Measurements from ENCODE around the gene TMEM51.

The TMEM51 gene

GRCh38 chr1:15196807-15197530 lies 43.4 kb downstream of the TMEM51 start:
- no peak for DNase-seq (ENCODE audit: low spot score)

DNA sequence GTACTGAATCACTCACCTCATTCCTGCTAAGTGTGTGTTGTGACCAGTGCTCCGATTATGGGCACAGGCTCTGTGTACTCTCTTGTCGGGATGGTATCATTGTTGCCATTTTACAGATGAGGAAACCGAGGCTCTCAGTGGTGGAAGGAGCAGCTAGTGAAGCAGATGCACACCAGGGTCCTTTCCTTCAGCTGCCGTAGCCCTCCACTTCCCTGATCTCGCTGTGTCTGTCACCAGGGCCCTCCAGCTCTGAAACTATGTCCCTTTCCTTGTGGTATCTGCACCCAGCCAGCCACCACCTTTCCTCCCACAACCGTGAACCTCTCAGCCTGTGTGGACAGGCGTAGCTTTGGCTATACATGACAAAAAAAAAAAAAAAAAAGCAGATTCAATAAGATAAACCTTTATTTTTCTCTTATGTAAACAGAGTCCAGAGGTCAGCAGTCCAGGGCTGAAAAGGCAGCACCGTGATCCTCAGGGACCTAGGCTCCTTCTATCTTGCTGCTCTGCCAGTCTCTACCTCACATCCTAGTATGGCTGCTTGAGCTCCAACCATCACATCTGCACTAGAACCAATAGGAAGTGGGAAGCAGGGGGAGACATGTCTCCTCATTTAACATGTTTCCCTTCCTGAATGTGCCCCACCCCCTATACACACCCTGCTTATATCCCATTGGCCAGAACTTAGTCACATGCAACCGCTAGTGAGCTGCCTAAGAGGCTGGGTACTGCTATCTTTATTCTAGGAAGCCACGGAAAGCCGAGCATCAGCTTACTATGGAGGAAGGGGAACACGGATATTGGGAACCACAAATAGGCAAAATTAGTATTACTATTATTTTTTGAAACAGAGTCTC lies 44.3 kb downstream of the TMEM51 start:
- no peak for DNase-seq (ENCODE audit: low spot score)

GRCh38 chr1:15198684-15199083 lies 45.1 kb downstream of the TMEM51 start:
- no peak for DNase-seq (ENCODE audit: low spot score)

DNA sequence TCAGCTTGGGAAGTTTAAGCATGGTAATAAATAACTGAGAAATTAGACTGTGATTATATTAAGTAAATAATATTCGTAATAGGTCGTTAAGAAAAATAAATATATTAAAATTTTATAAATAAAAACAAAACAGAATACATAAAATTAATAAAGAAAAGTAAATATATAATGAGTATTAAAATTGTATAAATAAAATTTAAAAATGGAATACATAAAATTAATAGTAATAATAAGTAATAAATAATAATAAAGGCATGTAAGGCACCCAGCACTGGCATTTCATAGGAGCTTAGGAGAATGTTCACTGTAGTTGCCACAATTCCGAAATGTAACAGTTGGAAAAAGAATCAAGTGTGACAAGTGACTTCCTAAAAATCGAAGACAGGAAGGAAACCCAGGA lies 47.7 kb downstream of the TMEM51 start:
- DNase-seq (ENCODE audit: low spot score) = no peak

DNA sequence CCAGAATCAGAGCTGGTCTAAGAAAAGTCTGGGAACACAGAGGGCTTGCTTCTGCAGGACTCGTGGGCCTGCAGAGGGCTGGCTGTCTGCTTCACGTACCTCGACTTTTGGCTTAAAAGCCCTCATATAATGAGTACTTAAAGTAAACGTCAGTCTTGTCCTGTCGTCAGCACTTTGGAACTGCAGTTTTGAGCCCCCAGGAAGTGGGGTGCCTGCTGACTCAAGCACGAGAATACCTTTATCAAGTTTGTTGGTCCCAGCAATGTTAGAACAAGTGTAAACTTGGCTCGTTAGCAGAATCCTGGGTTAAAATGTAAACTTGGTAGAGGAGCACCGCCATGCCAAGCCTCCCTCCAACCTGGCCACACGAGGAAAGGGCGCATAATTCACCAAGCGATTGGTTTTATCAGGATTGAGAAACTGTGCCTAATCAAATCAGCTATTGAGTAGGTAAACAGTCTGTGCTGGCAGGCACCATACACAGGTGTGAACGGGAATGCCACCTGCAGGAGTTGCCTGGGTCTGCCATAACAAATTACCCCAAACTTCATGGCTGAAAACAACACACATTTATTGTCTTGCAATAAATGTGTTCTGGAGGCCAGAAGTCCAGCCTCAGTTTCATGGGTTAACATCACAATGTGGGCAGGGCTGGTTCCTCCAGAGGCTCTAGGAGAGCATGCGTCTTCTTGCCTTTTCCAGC lies 48.5 kb downstream of the TMEM51 start:
- DNase-seq (ENCODE audit: low spot score) = no peak

DNA sequence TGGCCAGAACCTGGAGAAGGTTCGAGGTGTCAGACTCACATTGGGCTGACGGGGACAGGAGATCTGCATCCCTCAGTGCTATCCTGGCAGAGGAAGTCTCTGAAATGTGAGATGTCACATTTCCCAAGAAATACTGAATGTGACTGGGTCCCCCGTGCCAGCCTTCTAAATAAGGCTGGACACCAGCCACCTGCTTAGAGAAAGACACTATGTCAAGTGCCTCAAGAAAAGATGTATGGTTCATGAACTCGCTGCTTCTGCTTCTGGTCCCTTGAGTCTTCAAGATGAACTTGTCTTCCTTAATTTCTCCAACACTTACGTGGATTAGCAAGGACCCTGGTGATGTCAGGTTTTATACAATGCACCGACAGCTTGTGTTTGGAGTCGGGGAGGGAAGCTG lies 51.4 kb downstream of the TMEM51 start:
- DNase-seq (ENCODE audit: low spot score) = no peak

DNA sequence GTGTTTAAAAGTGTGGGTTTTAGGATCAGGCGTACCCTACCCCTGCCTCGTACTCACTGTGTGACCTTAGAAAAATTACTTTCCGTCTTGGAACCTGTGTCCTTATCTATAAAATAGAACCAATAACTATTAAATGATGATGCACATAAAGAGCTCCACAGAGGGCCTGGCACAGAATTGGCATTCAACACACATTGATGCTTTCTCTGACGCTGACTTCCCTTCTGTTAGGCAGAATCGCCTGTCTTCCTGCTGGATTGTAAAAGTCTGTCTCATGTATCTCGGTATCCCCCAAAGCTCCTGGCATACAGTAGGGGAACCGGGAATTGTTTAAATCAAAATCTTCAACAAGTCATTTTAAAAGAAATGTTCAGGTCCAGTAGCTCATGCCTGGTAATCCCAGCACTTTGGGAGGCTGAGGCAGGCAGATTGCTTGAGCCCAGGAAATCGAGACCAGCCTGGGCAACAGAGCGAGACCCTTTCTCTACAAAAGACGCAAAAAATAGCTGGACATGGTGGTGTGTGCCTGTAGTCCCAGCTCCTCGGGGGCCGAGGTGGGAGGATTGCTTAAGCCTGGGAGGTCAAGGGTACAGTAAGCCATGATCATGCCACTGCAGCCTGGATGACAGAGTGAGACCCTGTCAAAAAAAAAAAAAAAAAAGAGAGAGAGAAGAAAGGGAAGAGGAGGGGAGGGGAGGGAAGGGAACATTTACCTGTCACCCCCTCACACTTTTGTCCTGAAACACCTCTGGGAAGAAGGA lies 52.2 kb downstream of the TMEM51 start:
- no peak for DNase-seq (ENCODE audit: low spot score)

DNA sequence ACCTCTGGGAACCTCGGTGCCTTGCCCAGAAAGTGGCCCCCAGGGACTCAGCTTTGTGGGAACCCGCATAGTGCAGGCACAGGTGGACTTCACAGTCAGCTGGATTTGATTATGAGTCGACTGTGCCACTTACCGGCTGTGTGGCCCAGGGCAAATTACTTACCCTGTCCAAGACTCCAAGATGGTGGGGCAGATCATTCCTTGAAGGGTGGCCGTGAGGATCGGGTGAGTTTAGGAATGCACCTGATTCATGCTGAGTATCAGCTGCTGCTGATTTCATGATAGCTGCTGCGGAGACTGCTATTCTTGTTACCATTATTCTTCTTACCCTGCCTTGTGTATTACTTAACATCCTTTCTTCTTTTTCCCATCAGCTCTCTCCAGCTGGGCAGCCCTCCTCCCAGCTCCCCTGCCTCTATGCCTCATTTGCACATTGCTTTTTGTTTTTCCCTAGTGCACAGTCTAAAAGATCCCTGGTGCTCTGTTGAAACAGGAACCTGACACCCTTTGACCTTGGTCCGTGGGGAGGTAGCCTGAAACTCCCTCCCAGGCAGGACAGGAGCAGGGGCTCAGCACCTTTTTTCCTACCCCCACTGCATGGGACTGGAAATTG lies 53.0 kb downstream of the TMEM51 start:
- no peak for DNase-seq (ENCODE audit: low spot score)

- no peak for DNase-seq (ENCODE audit: low spot score)
Measured at GRCh38 chr1:15207031-15207828, 53.7 kb downstream of the TMEM51 start.

- no peak for DNase-seq (ENCODE audit: low spot score)
Measured at GRCh38 chr1:15207829-15208429, 54.4 kb downstream of the TMEM51 start.

DNA sequence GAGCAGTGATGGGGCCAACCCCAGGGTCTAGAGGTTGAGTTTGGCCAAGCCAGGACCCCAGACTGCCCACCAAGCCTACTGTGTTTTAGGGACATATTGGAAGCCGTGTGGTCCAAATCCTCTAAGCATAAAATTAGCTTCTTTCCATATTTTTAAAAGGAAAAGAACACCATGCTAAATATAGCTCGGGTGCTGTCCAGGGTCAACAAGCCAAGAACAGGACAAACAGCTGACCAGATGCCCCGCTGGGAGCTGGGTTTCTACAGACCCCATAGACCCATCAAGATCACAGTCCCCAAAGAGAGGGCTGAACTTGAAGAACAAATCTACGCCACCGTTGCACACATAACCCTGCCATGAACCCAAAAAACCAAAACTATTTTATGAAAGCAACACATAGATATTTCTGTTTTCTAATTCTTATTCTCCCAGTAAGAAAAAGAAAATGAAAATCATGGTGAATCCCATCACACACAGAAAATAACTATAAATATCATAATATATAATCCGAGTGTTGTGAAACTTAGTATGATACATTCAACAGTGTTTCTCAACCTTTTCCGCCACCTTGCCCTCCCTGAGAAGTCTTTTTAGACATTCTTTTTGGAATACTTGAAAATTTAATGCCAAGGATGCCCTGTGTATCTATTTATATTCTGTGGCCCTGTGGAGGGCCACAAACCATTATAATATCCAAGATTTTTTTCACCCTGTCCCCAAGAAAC lies 57.3 kb downstream of the TMEM51 start:
- no peak for DNase-seq (ENCODE audit: low spot score)

- no peak for DNase-seq (ENCODE audit: low spot score)
Measured at GRCh38 chr1:15211424-15211823, 57.9 kb downstream of the TMEM51 start.

DNA sequence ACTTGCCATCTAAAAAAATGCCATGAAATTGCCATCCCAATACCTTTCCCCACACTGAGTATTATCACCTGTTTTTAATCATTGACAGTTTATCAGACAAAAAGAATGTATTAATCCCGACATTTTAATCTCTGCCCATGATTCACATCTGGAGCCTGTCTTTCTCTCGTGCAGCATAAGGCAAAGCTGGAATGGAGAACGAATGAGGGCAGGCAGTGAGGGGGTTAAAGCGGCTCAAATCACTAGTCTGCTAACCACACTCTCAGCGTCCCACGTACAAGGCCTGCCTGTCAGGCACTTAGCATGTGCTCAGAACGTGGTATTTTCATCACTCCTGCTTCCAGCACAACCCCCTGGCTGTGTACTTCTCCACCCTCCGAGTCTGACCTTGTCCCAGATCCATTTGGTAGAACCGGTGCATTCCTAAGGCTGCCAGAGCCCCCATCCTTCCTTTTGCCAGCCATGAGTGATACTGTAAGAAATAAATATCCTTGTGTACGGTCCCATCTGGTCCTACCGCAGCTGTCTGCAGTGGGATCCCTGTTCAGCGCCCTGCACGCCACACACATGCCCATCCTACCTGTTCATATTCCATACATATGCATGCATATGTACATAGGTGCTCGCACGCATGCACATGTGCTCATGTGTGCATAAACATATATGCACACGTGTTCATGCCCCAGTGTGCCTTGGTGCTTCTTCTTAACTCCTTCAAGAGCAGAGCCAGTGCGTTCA lies 58.8 kb downstream of the TMEM51 start:
- DNase-seq (ENCODE audit: low spot score) = no peak

- DNase-seq (ENCODE audit: low spot score) = no peak
Measured at GRCh38 chr1:15212954-15213291, 59.4 kb downstream of the TMEM51 start.

GRCh38 chr1:15213341-15213821 lies 59.8 kb downstream of the TMEM51 start:
- DNase-seq (ENCODE audit: low spot score) = no peak

- DNase-seq (ENCODE audit: low spot score) = no peak
Measured at GRCh38 chr1:15214527-15214926, 61.0 kb downstream of the TMEM51 start.

DNA sequence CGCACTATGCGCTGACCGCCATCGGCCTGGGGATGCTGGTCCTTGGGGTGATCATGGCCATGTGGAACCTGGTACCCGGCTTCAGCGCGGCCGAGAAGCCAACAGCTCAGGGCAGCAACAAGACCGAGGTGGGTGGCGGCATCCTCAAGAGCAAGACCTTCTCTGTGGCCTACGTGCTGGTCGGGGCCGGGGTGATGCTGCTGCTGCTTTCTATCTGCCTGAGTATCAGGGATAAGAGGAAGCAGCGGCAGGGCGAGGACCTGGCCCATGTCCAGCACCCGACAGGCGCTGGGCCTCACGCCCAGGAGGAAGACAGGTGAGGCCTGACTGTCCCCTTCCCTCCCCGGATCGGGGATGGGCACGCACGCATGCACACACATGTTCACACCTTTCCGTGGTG lies 61.6 kb downstream of the TMEM51 start:
- DNase-seq (ENCODE audit: low spot score) = no peak

GRCh38 chr1:15217654-15218053 lies 64.1 kb downstream of the TMEM51 start:
- no peak for DNase-seq (ENCODE audit: low spot score)
